SU-DHL-6 (cell line): Measurements from ENCODE around the gene WDR5.

Experiments used
- H2AFZ ChIP-seq: fragments of 200-600 bp; sonication (generic); 2 replicates; pipeline ENCODE4 v1.6.1; 2014; ENCODE audit warnings: low read depth, mild to moderate bottlenecking, moderate library complexity, mixed read lengths, antibody characterized with exemption, low read length; ENCODE audit not compliant: severe bottlenecking
- H3F3A ChIP-seq: fragments of 200-600 bp; shearing (Covaris generic); 2 replicates; pipeline ENCODE4 v1.6.0; 2016; ENCODE audit warnings: antibody characterized with exemption, mild to moderate bottlenecking; ENCODE audit not compliant: insufficient read depth
- H3K27ac ChIP-seq: fragments of 200-600 bp; sonication (generic); 2 replicates; pipeline ENCODE4 v1.5.1; 2016; ENCODE audit warnings: low read depth, mild to moderate bottlenecking, low read length, moderate library complexity, mixed read lengths
- H3K27me3 ChIP-seq: fragments of 200-600 bp; sonication (generic), shearing (Covaris generic); 2 replicates; pipeline ENCODE4 v1.6.0; 2014; ENCODE audit warnings: mild to moderate bottlenecking, low read length
- H3K36me3 ChIP-seq: fragments of 200-600 bp; sonication (generic); 2 replicates; pipeline ENCODE4 v1.6.1; 2014; ENCODE audit warnings: mild to moderate bottlenecking, low read length, mixed read lengths
- H3K4me2 ChIP-seq: fragments of 300-600, 200-600 bp; shearing (Covaris generic), sonication (generic); 2 replicates; pipeline ENCODE4 v1.6.0; 2014; ENCODE audit warnings: low read length, low read depth, mild to moderate bottlenecking; ENCODE audit not compliant: poor library complexity, severe bottlenecking
- H3K4me3 ChIP-seq: fragments of 200-600 bp; sonication (generic); 2 replicates; pipeline ENCODE4 v1.5.1; 2014; ENCODE audit warnings: antibody characterized with exemption, low read length, mild to moderate bottlenecking, mixed read lengths; ENCODE audit not compliant: insufficient read depth, poor library complexity, severe bottlenecking
- H3K79me2 ChIP-seq: fragments of 200-600 bp; sonication (generic); 2 replicates; pipeline ENCODE4 v1.6.1; 2014; ENCODE audit warnings: mild to moderate bottlenecking, low read length, moderate library complexity; ENCODE audit not compliant: insufficient read depth
- H3K9ac ChIP-seq: fragments of 200-600 bp; sonication (generic); 2 replicates; pipeline ENCODE4 v1.7.0; 2014; ENCODE audit warnings: mild to moderate bottlenecking, low read length
- H3K9me2 ChIP-seq: fragments of 200-600 bp; sonication (generic); replicated peaks from 2 replicates; pipeline ENCODE4 v1.6.1; 2014; ENCODE audit warnings: low read length; ENCODE audit not compliant: insufficient read depth
- H3K9me3 ChIP-seq: fragments of 200-600 bp; sonication (generic); 2 replicates; pipeline ENCODE4 v1.6.1; 2014; ENCODE audit warnings: low read length, mixed read lengths; ENCODE audit not compliant: insufficient read depth
- H4K20me1 ChIP-seq: fragments of 200-600 bp; sonication (generic); 2 replicates; pipeline ENCODE4 v1.6.1; 2014; ENCODE audit warnings: low read depth, mild to moderate bottlenecking, antibody characterized with exemption, low read length, moderate library complexity, mixed read lengths
- CTCF ChIP-seq: fragments of 200-600 bp; sonication (generic); IDR thresholded peaks from one replicate; pipeline ENCODE4 v1.5.1; 2017; ENCODE audit warnings: antibody characterized with exemption, mild to moderate bottlenecking, low read length, moderate library complexity; ENCODE audit not compliant: insufficient read depth, poor library complexity, severe bottlenecking
- EZH2phosphoT487 ChIP-seq: fragments of 200-600 bp; sonication (generic), shearing (Covaris generic); conservative IDR thresholded peaks from 2 replicates; pipeline ENCODE4 v1.6.1; 2018; ENCODE audit warnings: mild to moderate bottlenecking, antibody characterized with exemption, low read length, moderate library complexity, mixed read lengths

The WDR5 gene

GRCh38 chr9:134138292-134138691 lies 2.4 kb downstream of the WDR5 start:
- Histone ChIP-seq H3K4me3 (no peak overlapping the region), H3K79me2 (peaks cover 42% of the 10 kb centered on the region), H3F3A (peaks cover 3% of the 10 kb centered on the region; the same call in 1 of the 2 replicates), H3K9me2 (no peaks in the 10 kb centered on the region), H3K27ac (no peak overlapping the region), H3K9me3 (no peaks in the 10 kb centered on the region), H3K9ac (no peak overlapping the region), H3K27me3 (no peaks in the 10 kb centered on the region), H4K20me1 (peaks cover 4% of the 10 kb centered on the region; the same call in 1 of the 2 replicates), H3K4me2 (no peak overlapping the region), H2AFZ (no peak overlapping the region), H3K36me3 (no peaks in the 10 kb centered on the region)
- no peak for TF ChIP-seq EZH2phosphoT487
- TF ChIP-seq CTCF, result no peak

- Histone ChIP-seq H3K9me2 (no peaks in the 10 kb centered on the region), H3K79me2 (peaks cover 42% of the 10 kb centered on the region), H3K9ac (no peak overlapping the region)
These were observed 3.2 kb downstream of the WDR5 start for GRCh38 chr9:134139081-134139480.

GRCh38 chr9:134141906-134142305 lies 6.0 kb downstream of the WDR5 start:
- no peaks in the 10 kb centered on the region for H3F3A ChIP-seq
- TF ChIP-seq CTCF (no peak), EZH2phosphoT487 (no peak)
- H3K9ac ChIP-seq, result no peak overlapping the region
- H3K36me3 ChIP-seq, result no peaks in the 10 kb centered on the region
- H3K27ac ChIP-seq, result no peak overlapping the region
- H3K27me3 ChIP-seq, result no peaks in the 10 kb centered on the region
- no peaks in the 10 kb centered on the region for H3K9me2 ChIP-seq
- peaks cover 4% of the 10 kb centered on the region; the same call in 1 of the 2 replicates for H4K20me1 ChIP-seq
- no peak overlapping the region for H3K4me2 ChIP-seq
- H3K9me3 ChIP-seq, result no peaks in the 10 kb centered on the region
- H3K4me3 ChIP-seq, result no peak overlapping the region
- no peak overlapping the region for H2AFZ ChIP-seq
- peaks cover 35% of the 10 kb centered on the region for H3K79me2 ChIP-seq

More at GRCh38 chr9:134139081-134139480, 3.2 kb downstream of the WDR5 start:
- H3K36me3 ChIP-seq, result no peaks in the 10 kb centered on the region
- H3K27ac ChIP-seq, result no peak overlapping the region
- H4K20me1 ChIP-seq, result peaks cover 4% of the 10 kb centered on the region; the same call in 1 of the 2 replicates
- H3K9me3 ChIP-seq, result no peaks in the 10 kb centered on the region
- H3F3A ChIP-seq, result no peaks in the 10 kb centered on the region; the same call in 1 of the 2 replicates
- no peak overlapping the region for H3K4me2 ChIP-seq
- H3K4me3 ChIP-seq, result no peak overlapping the region
- TF ChIP-seq CTCF, result no peak
- H2AFZ ChIP-seq, result no peak overlapping the region
- no peaks in the 10 kb centered on the region for H3K27me3 ChIP-seq
